Stimulated activated CD4-positive, alpha-beta T cell treated with anti-CD3 and anti-CD28 coated beads, Interleukin-1b, Interleukin-23, amount 100 ng/mL, for 24 hours (primary cell): Measurements from ENCODE around the gene DAP.

Experiments used
- DNase-seq, 4 experiments: peaks; one replicate each; pipeline ENCODE4 v3.0.0-alpha.2; 2020; ENCODE audit warnings: low read depth in 4 of 4, low spot score in 1 of 4

The DAP gene

GRCh38 chr5:10712574-10713366, 48.3 kb downstream of the DAP start:
- DNase-seq, result no peak

GRCh38 chr5:10711562-10711961, 49.5 kb downstream of the DAP start:
- DNase-seq, result no peak

DNA sequence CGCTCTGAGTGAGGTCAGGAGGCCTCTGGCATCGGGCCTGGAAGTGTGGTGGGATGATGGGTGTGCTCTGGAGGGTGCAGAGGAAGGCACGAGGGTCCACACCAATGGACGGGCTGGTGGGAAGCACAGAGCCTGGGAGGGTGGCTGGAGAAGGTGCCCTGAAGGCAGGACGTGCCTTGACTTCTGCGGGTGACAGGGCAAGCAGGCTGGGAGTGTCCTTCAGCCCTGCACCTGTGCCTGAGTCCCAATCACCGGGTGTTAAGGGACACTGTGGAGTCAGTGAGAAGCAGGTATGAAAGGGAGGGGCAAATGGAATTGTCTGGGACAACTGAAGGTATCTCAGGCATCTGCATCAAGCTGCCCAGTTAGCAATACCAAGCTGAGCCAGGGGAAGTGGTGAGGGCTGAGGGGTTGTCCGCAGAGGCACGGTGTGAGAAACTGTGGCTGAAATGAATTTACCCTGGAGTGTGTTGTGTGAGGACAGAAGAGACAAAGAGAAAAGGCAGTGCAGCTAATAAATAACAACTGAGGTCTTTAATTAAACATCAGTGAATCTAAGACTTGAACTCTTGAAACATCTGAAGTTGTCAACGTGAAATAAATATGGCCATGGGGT, 50.4 kb downstream of the DAP start:
- DNase-seq, result no peak

DNA sequence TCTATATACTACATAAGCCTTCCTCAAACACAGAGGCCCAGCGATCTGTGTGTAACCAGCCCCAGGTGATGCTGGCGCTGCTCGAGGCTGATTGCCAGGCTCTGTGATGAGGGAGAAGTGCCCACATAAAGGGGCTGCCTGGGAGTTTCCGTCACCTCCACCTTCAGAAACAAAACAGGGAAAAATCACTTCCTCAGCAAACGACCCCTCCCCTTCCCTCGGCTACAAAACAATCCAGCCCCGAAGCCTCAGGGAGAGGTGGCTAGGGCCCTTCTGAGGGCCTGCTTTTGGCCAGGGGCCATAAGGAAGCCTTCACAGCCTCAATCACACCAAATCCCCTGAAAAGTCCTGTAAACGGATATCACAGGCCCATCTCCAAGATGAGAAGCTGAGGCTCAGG, 51.1 kb downstream of the DAP start:
- DNase-seq, result no peak

DNA sequence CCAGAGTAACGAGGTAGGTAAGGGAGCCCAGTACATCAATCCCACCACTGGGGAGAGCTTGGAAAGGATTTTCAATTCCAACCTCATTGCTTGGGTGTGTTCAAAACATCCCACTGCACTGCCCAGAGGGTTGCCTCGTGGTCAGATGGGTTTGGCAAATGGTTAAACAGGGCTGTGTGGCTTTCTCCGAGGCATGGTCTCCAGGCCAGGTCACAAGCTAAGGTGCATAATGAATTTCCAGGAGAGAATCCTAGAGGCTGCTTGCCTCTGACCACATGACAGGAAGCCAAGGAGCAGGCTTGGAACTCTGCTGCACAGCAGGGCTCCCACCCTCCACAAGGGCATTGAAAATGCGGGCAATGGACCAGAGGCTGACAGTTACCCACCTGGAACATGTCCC, 51.6 kb downstream of the DAP start:
- no peak for DNase-seq

DNA sequence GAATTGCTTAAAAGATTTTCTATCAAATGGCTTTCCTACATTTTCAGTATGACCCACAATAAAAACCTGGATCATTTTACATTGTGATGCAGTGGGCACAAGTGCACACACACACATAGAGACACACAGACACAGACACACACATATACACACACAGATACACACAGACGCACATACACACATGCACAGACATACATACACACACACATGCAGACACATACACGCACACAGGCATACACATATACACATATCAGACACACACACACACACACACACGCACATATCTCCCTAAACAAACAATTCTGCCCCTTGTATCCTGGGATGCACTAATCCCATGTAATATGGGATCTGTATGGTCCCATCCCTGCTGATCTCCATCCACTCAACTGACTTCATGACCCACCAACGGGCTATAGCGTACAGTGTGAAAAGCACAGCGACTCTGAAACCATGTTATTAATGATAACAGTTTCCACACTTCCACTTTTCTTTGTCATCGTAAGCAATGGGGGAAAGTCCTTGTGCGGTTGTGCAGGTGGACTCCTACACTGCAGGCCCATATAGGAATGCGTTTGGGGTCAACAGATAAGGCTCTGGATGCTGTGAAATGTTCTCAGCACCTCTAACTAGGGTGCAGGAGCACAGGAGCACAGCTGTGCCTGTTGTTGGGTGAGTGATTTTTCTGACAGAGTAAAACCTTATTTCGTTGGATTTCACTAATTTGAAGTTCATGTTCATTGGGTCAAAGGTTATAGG, 52.7 kb downstream of the DAP start:
- DNase-seq, result no peak

DNA sequence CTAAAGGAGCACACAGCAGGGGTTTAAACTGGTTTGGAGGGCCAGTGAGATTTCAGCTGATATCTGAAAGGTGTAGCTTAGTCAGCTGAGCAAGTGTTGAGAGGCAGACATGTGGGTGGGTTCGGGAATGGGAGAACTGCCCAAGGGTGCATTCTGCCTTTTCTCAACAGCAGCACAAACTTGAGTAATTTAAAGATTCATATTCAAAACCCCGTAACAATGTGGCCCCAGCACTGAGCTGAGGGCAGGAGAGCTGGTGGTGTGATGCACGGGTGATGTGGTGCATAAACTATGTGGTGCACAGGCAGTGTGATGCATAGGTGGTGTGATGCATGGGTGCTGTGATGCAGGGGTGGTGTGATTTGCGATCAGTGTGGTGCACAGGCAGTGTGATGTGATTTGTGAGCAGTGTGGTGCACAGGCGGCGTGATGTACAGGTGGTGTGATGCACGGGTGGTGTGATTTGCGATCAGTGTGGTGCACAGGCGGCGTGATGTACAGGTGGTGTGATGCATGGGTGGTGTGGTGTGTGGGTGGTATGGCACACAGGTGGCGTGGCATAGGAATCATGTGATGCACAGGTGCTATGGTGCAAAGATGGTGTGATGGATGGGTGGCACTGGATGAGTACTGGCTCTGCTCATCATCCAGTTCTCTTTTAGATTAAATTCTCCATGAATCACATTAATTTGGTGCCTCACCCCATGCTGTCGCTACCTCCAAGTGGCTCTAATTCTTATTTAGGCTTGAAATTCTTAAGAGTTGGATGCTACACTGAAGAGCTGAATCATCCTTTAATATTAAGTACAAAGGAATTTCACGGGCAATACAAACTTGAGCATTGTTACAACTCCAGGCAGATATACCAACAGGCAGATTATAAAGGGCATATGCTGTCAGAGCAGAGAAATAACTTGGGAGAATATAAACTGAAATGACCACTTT, 53.6 kb downstream of the DAP start:
- no peak for DNase-seq

- no peak for DNase-seq
Observed at GRCh38 chr5:10706326-10706725, 54.7 kb downstream of the DAP start.

DNA sequence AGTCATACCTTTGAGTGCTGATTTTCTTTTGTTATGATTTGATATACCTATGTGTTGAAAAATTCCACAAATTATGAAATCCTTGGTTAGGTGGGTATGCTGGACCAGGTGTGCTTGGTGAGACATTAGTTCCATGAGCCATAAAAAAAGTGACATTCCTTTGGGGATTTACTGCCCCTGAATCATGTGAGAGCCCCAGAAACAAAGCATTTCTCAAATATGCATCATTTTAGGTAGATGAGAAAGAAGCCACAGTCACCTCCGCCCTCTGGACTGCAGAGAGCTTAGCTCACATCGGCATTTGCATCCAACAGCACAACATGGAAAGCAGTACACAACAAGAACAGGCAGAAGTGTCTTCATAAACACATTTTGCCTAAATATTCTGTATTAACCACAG, 55.3 kb downstream of the DAP start:
- DNase-seq, result no peak

GRCh38 chr5:10704949-10705621, 55.9 kb downstream of the DAP start:
- DNase-seq, result no peak

DNA sequence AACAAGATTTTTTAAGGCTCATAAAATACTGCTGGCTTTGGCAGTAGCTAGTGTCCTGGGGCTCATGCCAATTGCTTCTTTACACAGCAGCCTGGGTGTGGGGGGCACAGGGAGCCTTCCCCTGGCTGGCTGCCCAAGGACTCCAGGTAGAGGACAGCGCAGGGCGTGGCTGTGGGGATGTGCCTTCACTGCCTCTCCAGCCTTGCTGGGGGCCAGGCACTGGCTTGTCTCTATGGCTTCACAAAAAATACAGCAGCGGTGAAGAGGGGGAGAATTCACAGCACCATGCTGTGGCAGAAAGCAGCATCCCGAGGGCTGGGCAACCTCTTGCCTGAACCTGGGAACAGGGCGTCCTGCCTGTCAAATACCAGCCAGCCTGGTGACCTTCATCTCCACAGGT, 57.4 kb downstream of the DAP start:
- no peak for DNase-seq

GRCh38 chr5:10702911-10703491, 58.0 kb downstream of the DAP start:
- no peak for DNase-seq

DNA sequence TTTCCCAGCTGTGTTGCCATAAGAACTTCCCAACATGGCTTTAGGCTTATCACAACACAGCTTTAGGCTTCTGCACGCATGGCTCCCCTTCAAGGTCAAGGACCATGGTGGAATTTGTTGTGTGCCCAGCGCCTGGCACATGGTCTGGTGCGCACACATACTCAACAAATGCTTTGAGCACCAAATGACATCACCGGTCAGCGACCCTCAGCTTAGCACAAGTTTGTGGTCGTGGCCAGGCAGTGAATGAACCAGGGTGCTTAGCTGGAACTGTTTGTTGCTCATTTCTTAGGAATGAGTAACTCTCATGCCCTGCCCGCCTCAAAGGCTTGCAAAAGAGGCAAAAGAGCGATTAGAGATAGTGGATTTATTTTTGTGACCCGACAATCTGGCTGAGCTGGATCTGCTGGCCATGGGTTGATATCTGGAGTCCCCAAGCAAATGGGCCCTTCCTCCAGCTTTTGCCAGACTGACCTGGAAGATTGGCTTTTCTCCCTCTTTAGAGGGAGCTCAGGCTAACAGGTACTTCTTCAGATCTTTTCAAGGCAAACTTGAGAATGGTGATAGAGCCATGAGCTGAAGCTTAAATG, 58.9 kb downstream of the DAP start:
- no peak for DNase-seq

- DNase-seq, result peak in 3 of 4 experiments; percentile 11 to 17 (median 14)
Observed at GRCh38 chr5:10701567-10702039, 59.4 kb downstream of the DAP start.

DNA sequence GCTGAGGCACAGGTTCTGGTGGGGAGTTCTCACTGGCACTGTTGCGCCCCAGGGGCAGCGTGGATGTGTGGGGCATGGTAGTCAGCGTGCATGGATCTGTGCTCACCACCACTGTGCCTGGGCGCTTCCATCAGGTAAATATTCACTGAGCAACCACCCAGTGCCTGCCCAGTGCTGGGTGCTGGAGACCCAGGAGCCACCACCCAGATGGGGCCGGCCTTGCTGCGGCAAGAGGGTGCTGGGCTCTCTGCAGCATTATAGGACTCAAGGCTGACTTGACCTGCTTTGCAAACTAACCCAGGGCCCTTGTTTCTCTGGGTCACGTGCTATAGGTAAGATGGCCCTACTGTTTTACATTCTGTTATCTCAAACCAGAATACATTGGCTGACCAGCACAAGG, 60.5 kb downstream of the DAP start:
- DNase-seq, result no peak

- no peak for DNase-seq
Observed at GRCh38 chr5:10699987-10700386, 61.0 kb downstream of the DAP start.

DNA sequence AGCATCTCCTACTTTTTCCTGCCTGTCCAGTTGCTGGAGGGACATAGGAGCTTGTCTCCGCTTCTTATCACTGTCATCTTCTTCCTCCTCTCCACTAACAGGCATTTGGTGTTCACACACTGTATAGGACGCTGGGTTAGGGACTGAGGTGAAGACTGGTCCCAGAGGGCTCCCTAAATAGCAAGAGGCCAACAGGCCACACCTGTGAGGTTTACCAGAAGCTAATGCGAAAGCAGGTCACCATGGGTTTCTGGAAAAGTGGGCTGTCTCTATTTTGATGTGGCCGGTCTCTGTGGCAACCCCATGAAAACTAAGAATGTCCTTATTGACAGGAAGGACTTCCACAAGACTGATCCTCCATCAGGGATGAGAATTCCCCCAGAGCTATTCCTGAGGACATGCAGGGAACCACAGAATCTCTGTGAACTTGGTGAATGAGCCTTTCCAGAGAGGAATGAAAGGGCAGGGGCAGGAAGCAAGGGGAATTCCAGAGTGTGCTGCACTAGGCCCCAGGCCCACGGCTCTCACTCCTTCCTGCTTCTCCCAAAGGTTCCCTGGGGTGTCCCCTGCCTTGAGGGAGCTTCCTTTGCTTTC, 61.7 kb downstream of the DAP start:
- no peak for DNase-seq

GRCh38 chr5:10695759-10696543, 65.1 kb downstream of the DAP start:
- DNase-seq, result no peak
